Measurements from ENCODE around the gene SEMA3A.

DNA sequence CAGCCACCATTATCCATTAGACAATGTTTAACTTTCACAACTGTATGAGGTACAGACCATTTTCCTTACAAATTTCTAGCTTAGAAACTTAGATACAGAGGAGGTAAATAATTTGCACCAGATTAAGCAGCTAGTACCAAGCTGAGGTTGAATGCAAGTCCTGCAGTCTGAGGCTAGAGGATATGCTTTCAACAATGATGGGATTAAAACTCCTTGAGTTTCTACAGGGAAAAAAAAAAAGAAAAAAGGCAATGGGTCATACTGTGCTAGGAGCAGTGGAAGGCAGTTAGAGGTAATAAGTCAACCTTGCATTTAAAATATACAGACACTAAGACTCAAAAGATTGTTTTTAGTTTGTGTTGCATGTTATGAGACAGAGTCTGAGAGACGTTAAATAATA lies 86.5 kb downstream of the SEMA3A start:
- TF ChIP-seq, protein P1, sequence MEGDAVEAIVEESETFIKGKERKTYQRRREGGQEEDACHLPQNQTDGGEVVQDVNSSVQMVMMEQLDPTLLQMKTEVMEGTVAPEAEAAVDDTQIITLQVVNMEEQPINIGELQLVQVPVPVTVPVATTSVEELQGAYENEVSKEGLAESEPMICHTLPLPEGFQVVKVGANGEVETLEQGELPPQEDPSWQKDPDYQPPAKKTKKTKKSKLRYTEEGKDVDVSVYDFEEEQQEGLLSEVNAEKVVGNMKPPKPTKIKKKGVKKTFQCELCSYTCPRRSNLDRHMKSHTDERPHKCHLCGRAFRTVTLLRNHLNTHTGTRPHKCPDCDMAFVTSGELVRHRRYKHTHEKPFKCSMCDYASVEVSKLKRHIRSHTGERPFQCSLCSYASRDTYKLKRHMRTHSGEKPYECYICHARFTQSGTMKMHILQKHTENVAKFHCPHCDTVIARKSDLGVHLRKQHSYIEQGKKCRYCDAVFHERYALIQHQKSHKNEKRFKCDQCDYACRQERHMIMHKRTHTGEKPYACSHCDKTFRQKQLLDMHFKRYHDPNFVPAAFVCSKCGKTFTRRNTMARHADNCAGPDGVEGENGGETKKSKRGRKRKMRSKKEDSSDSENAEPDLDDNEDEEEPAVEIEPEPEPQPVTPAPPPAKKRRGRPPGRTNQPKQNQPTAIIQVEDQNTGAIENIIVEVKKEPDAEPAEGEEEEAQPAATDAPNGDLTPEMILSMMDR (IDR thresholded peaks at IDR 0.05) = no peak
- no peak for TF ChIP-seq POLR2A (IDR thresholded peaks at IDR 0.05)
